IMR-90 (cell line): Measurements from ENCODE around the gene TOMM22. TPM values are rescaled to one million over a fixed set of nuclear protein-coding genes. Genes with fewer than 3 reads are reported as not detected.

ENCODE experiments used
- ATAC-seq: fragments of 200-7000 bp; cut with Tn5 transposase; 2 replicates; pipeline ENCODE4 v1.9.1; 2020; ENCODE audit warnings: low read depth, mild to moderate bottlenecking, moderate library complexity
- BruUV-seq: library from RNA; stranded (reverse); fragments of 400-500 nt; replicated peaks from 2 replicates; lab custom pipeline; 2021; lab: Mats Ljungman, UMichigan
- CTCF ChIA-PET: fragments of 300-600 bp; formaldehyde crosslinking; extraction: SDS; loops from one replicate; lab custom pipeline; 2021; ENCODE audit warnings: antibody characterized with exemption; lab: Yijun Ruan, JAX
- POLR2A ChIA-PET: fragments of 300-600 bp; sonication (Branson Sonifier 250); formaldehyde crosslinking; loops from one replicate; lab custom pipeline; 2022; ENCODE audit warnings: antibody characterized with exemption; ENCODE audit not compliant: unreplicated experiment; lab: Charles Lee
- DNase-seq: peaks from one replicate; pipeline ENCODE4 v3.0.0; 2013
- H2AFZ ChIP-seq: replicated peaks from 2 replicates; pipeline ENCODE3; 2013; ENCODE audit warnings: low read length, mild to moderate bottlenecking; ENCODE audit not compliant: poor library complexity
- H2AK5ac ChIP-seq: 2 replicates; pipeline ENCODE4 v1.6.1; 2013; ENCODE audit warnings: low read depth, low read length, inconsistent platforms
- H2AK9ac ChIP-seq: replicated peaks from 2 replicates; pipeline ENCODE3; 2013; ENCODE audit warnings: mild to moderate bottlenecking, low read depth, low read length, moderate library complexity; ENCODE audit not compliant: poor library complexity
- H2BK120ac ChIP-seq: 2 replicates; pipeline ENCODE4 v1.6.1; 2013; ENCODE audit warnings: low read depth, low read length, inconsistent platforms
- H2BK15ac ChIP-seq: 3 replicates; pipeline ENCODE4 v1.6.1; 2013; ENCODE audit warnings: low read depth, low read length, inconsistent platforms
- H2BK20ac ChIP-seq: 2 replicates; pipeline ENCODE4 v1.6.1; 2013; ENCODE audit warnings: low read depth, mild to moderate bottlenecking, inconsistent platforms, low read length, moderate library complexity
- H2BK5ac ChIP-seq: 2 replicates; pipeline ENCODE4 v1.6.1; 2013; ENCODE audit warnings: mild to moderate bottlenecking, low read depth, low read length, inconsistent platforms; ENCODE audit not compliant: poor library complexity, severe bottlenecking
- H3K14ac ChIP-seq: replicated peaks from 2 replicates; pipeline ENCODE4 v1.6.1; 2013; ENCODE audit warnings: low read depth, low read length, inconsistent platforms
- H3K18ac ChIP-seq: 2 replicates; pipeline ENCODE4 v1.6.1; 2013; ENCODE audit warnings: low read depth, low read length, control low read depth
- H3K23ac ChIP-seq: 2 replicates; pipeline ENCODE4 v1.6.1; 2013; ENCODE audit warnings: low read depth, low read length, inconsistent platforms
- H3K27ac ChIP-seq: 2 replicates; pipeline ENCODE4 v1.5.1; 2013; ENCODE audit warnings: mild to moderate bottlenecking, control low read depth, low read length; ENCODE audit not compliant: insufficient read depth
- H3K27me3 ChIP-seq: 2 replicates; pipeline ENCODE4 v1.6.1; 2013; ENCODE audit warnings: low read length; ENCODE audit not compliant: control insufficient read depth, insufficient read depth
- H3K36me3 ChIP-seq: 2 replicates; pipeline ENCODE4 v1.6.1; 2013; ENCODE audit warnings: low read length, mixed read lengths; ENCODE audit not compliant: control insufficient read depth, insufficient read depth
- H3K4ac ChIP-seq: 2 replicates; pipeline ENCODE4 v1.6.1; 2013; ENCODE audit warnings: low read depth, low read length, inconsistent platforms
- H3K4me1 ChIP-seq: 2 replicates; pipeline ENCODE4 v1.6.1; 2013; ENCODE audit warnings: low read length, mixed read lengths; ENCODE audit not compliant: control insufficient read depth, insufficient read depth
- H3K4me2 ChIP-seq: 2 replicates; pipeline ENCODE4 v1.6.1; 2013; ENCODE audit warnings: low read depth, mild to moderate bottlenecking, control low read depth, low read length, moderate library complexity
- H3K4me3 ChIP-seq: 2 replicates; pipeline ENCODE4 v1.5.1; 2013; ENCODE audit warnings: low read depth, mild to moderate bottlenecking, control low read depth, low read length, moderate library complexity; ENCODE audit not compliant: insufficient read depth
- H3K56ac ChIP-seq: 2 replicates; pipeline ENCODE4 v1.6.1; 2013; ENCODE audit warnings: low read length, inconsistent platforms; ENCODE audit not compliant: insufficient read depth; ENCODE audit errors: extremely low read depth
- H3K79me1 ChIP-seq, 2 experiments: 2 replicates each; pipeline ENCODE4 v1.6.1; 2013; ENCODE audit warnings: low read length in 2 of 2, inconsistent platforms in 1 of 2, low read depth in 1 of 2
- H3K9ac ChIP-seq: 2 replicates; pipeline ENCODE4 v1.6.1; 2013; ENCODE audit warnings: low read depth, low read length, control low read depth
- H3K9me1 ChIP-seq: 2 replicates; pipeline ENCODE4 v1.6.1; 2013; ENCODE audit warnings: low read length, inconsistent platforms; ENCODE audit not compliant: insufficient read depth
- H3K9me3 ChIP-seq: 2 replicates; pipeline ENCODE4 v1.6.1; 2013; ENCODE audit warnings: low read length; ENCODE audit not compliant: control insufficient read depth, insufficient read depth
- H4K20me1 ChIP-seq: 2 replicates; pipeline ENCODE4 v1.6.1; 2013; ENCODE audit warnings: low read length, inconsistent platforms; ENCODE audit not compliant: insufficient read depth
- H4K5ac ChIP-seq: 2 replicates; pipeline ENCODE4 v1.6.1; 2013; ENCODE audit warnings: mild to moderate bottlenecking, low read depth, low read length, control low read depth
- H4K8ac ChIP-seq, 2 experiments: 2 replicates each; pipeline ENCODE4 v1.6.1; 2013; ENCODE audit warnings: low read depth in 2 of 2, low read length in 2 of 2, control low read depth in 1 of 2, inconsistent platforms in 1 of 2
- H4K91ac ChIP-seq: 2 replicates; pipeline ENCODE4 v1.6.1; 2013; ENCODE audit warnings: low read depth, low read length, inconsistent platforms; ENCODE audit not compliant: insufficient read depth
- CTCF ChIP-seq: conservative IDR thresholded peaks from 2 replicates; pipeline ENCODE4 v1.5.1; 2012; ENCODE audit warnings: mild to moderate bottlenecking, low read depth, low read length, improper control_type of control experiment
- ELK1 ChIP-seq: fragments of 150-350 bp; IDR thresholded peaks from 2 replicates; pipeline ENCODE4 v1.6.1; 2016; ENCODE audit warnings: low read depth, mild to moderate bottlenecking, low read length, moderate library complexity, borderline replicate concordance
- FOS ChIP-seq: fragments of 150-350 bp; IDR thresholded peaks from 2 replicates; pipeline ENCODE4 v1.6.1; 2016; ENCODE audit warnings: low read depth, low read length
- MAFK ChIP-seq: IDR thresholded peaks from 2 replicates; pipeline ENCODE4 v1.6.1; 2012; ENCODE audit warnings: low read depth, low read length, improper control_type of control experiment
- MXI1 ChIP-seq: IDR thresholded peaks from 2 replicates; pipeline ENCODE4 v1.6.1; 2012; ENCODE audit warnings: low read depth, mild to moderate bottlenecking, low read length, moderate library complexity, borderline replicate concordance
- NFE2L2 ChIP-seq: fragments of 150-350 bp; IDR thresholded peaks from 2 replicates; pipeline ENCODE4 v1.6.1; 2016; ENCODE audit warnings: low read depth, mild to moderate bottlenecking, low read length
- POLR2A ChIP-seq: IDR thresholded peaks from 2 replicates; pipeline ENCODE4 v1.6.1; 2012; ENCODE audit warnings: mild to moderate bottlenecking, low read depth, low read length
- RAD21 ChIP-seq: IDR thresholded peaks from 2 replicates; pipeline ENCODE4 v1.6.1; 2012; ENCODE audit warnings: low read length, improper control_type of control experiment
- RCOR1 ChIP-seq: IDR thresholded peaks from 2 replicates; pipeline ENCODE4 v1.6.1; 2012; ENCODE audit warnings: mild to moderate bottlenecking, low read length, improper control_type of control experiment; ENCODE audit not compliant: insufficient replicate concordance
- RFX5 ChIP-seq: IDR thresholded peaks from 2 replicates; pipeline ENCODE4 v1.8.0; 2012; ENCODE audit warnings: low read depth, mild to moderate bottlenecking, low read length, moderate library complexity
- USF2 ChIP-seq: fragments of 150-350 bp; IDR thresholded peaks from 2 replicates; pipeline ENCODE4 v1.6.1; 2017; ENCODE audit warnings: mild to moderate bottlenecking, antibody characterized with exemption, low read length, low read depth
- WGBS, 2 experiments: methylation state at CpG; one replicate each; pipeline versions ENCODE4 v1.1.5 to v1.1.7; 2013; ENCODE audit warnings: missing lambda C conversion rate in 2 of 2; ENCODE audit not compliant: insufficient read length in 1 of 2; ENCODE audit errors: extremely low coverage in 2 of 2; 5-methylcytosine and 5-hydroxymethylcytosine counted together
- dilution Hi-C: fragments of 300-500 bp; cut with HindIII; formaldehyde crosslinking; loops from one replicate; pipeline ENCODE4 v1.14.3; 2018; ENCODE audit warnings: low sequenced_read_pairs; ENCODE audit not compliant: unreplicated experiment
- in situ Hi-C: fragments of 300-500 bp; cut with MboI; formaldehyde crosslinking; loops from 3 replicates; pipeline ENCODE4 v1.14.3; 2019; ENCODE audit warnings: low sequenced_read_pairs, inconsistent platforms, mixed read lengths
- intact Hi-C: fragments of 100-400 bp; cut with micrococcal nuclease; formaldehyde crosslinking; loops from 2 replicates; pipeline ENCODE4 v1.10.0; 2022
- polyA plus RNA-seq, 3 experiments: library from polyadenylated mRNA; depleted of rRNA; stranded (reverse); fragments of >200 nt; gene quantifications; 2 replicates each; pipeline ENCODE4 v1.2.3, GENCODE V29; 2012; ENCODE audit warnings: low replicate concordance in 1 of 3
- total RNA-seq: library from RNA; depleted of rRNA; stranded (reverse); fragments of >200 nt; gene quantifications from 2 replicates; pipeline ENCODE4 v1.2.3, GENCODE V29; 2012

Gene TOMM22
- total and polyA plus RNA-seq, 2 of the 4 experiments (the other 2 are of a cell fraction) = 38.7 to 78.0 TPM

GRCh38 chr22:38710351-38710750 lies 28.6 kb downstream of the TOMM22 start:
- WGBS, 2 experiments = no CpG with 5 or more reads among the region's 3 CpGs
- Histone ChIP-seq H3K36me3 (peaks cover 6% of the 10 kb centered on the region), H2BK20ac (no peak overlapping the region), H3K14ac (no peak overlapping the region), H3K4me2 (no peak overlapping the region), H3K56ac (no peak overlapping the region), H3K9me3 (no peaks in the 10 kb centered on the region), H2AK5ac (no peak overlapping the region), H4K8ac (no peak overlapping the region), H2AFZ (no peak overlapping the region), H4K91ac (no peak overlapping the region), H3K4me1 (peaks cover 5% of the 10 kb centered on the region), H4K5ac (no peak overlapping the region), H4K20me1 (peaks cover 86% of the 10 kb centered on the region), H3K18ac (no peak overlapping the region), H2BK5ac (no peak overlapping the region), H3K23ac (no peak overlapping the region), H3K4me3 (no peak overlapping the region), H3K27ac (no peak overlapping the region), H2AK9ac (no peak overlapping the region), H2BK120ac (no peak overlapping the region), H3K9me1 (peaks cover 25% of the 10 kb centered on the region), H3K27me3 (no peaks in the 10 kb centered on the region), H3K79me1 (peaks cover 28 to 86% of the 10 kb centered on the region in 2 experiments; a peak in 3 of 4 replicates), H3K4ac (no peak overlapping the region), H3K9ac (no peak overlapping the region), H2BK15ac (no peak overlapping the region)
- in situ Hi-C loops = no loop called here
- TF ChIP-seq MXI1 (no peak), POLR2A (no peak), FOS (no peak), RCOR1 (no peak), NFE2L2 (no peak), CTCF (no peak), MAFK (no peak), RAD21 (no peak), ELK1 (no peak), USF2 (no peak), RFX5 (no peak)
- DNase-seq (no peak), ATAC-seq (no peak)
- dilution Hi-C loops = no loop called here
- BruUV-seq = no TSS peak
- ChIA-PET CTCF (interaction anchor here (1.4 kb wide), 1 partner anchor 56 kb away, joined by 3 read pairs; no protein-coding TSS in a partner anchor), POLR2A (no interaction called here)
- intact Hi-C loops = no loop called here
